ENCODE data around the gene MED29.

DNA sequence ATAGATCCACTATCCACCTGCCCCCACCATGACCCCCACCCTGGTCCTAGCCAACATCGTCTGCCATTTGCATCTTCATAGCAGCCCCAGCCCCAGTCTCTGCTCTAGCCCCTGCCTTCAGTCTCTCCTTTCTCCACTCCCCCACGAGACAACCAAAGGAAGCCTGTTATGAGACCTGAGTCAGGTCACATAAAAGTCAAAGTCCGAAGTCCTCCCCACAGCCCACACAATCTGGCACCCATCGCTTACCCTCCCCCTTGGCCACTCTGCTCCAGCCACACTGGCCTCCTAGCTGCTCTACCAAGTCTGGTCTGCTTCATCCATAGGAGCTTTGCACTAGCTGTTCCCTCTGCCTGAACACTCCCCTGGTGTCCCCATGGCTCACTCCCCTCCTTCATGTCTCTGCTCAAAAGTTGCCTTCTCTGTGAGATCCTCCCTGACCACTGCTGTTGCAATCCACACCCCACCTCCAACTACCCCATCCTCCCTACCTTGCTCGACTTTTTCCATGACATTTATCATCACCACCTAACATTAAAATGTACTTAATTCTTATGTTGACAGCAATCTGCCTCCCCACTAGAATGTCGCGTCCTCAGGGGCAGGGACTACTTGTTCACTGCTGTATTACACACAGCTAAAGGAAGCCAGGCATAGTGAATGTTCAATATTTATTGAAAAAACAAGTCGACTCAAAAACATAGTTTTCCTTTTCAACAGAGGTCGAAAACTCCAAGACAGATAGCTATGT, 20.1 kb downstream of the MED29 start:
- TF ChIP-seq, protein P1, sequence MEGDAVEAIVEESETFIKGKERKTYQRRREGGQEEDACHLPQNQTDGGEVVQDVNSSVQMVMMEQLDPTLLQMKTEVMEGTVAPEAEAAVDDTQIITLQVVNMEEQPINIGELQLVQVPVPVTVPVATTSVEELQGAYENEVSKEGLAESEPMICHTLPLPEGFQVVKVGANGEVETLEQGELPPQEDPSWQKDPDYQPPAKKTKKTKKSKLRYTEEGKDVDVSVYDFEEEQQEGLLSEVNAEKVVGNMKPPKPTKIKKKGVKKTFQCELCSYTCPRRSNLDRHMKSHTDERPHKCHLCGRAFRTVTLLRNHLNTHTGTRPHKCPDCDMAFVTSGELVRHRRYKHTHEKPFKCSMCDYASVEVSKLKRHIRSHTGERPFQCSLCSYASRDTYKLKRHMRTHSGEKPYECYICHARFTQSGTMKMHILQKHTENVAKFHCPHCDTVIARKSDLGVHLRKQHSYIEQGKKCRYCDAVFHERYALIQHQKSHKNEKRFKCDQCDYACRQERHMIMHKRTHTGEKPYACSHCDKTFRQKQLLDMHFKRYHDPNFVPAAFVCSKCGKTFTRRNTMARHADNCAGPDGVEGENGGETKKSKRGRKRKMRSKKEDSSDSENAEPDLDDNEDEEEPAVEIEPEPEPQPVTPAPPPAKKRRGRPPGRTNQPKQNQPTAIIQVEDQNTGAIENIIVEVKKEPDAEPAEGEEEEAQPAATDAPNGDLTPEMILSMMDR (conservative IDR thresholded peaks at IDR 0.05; ENCODE audit: low read depth, low read length), result no peak
- TF ChIP-seq EZH2phosphoT487 (IDR thresholded peaks at IDR 0.05; ENCODE audit: borderline replicate concordance, low read length) (no peak), EZH2 (IDR thresholded peaks at IDR 0.05; ENCODE audit: low read length, unreplicated experiment) (no peak)

Measured in PC-3 (cell line).